ENCODE measurements around the gene NFYC.

The NFYC gene

GRCh38 chr1:40788561-40789341 lies 97.2 kb downstream of the NFYC start:
- DNase-seq (ENCODE audit: low read depth) = no peak
- no peak overlapping the region for H3K4me3 ChIP-seq (ENCODE audit: low read depth, low read length)

- DNase-seq (ENCODE audit: low read depth) = no peak
- no peak overlapping the region for H3K4me3 ChIP-seq (ENCODE audit: low read depth, low read length)
Measured at GRCh38 chr1:40789342-40789598, 97.8 kb downstream of the NFYC start.

GRCh38 chr1:40789661-40790430 lies 98.3 kb downstream of the NFYC start:
- no peak overlapping the region for H3K4me3 ChIP-seq (ENCODE audit: low read depth, low read length)
- no peak for DNase-seq (ENCODE audit: low read depth)

- no peak for DNase-seq (ENCODE audit: low read depth)
- no peak overlapping the region for H3K4me3 ChIP-seq (ENCODE audit: low read depth, low read length)
Measured at GRCh38 chr1:40792036-40792435, 100.5 kb downstream of the NFYC start.

GRCh38 chr1:40793617-40794016 lies 102.1 kb downstream of the NFYC start:
- no peak for DNase-seq (ENCODE audit: low read depth)
- H3K4me3 ChIP-seq (ENCODE audit: low read depth, low read length) = no peak overlapping the region

GRCh38 chr1:40794048-40794447 lies 102.5 kb downstream of the NFYC start:
- H3K4me3 ChIP-seq (ENCODE audit: low read depth, low read length) = no peak overlapping the region
- no peak for DNase-seq (ENCODE audit: low read depth)

GRCh38 chr1:40794974-40795715 lies 103.6 kb downstream of the NFYC start:
- no peak overlapping the region for H3K4me3 ChIP-seq (ENCODE audit: low read depth, low read length)
- DNase-seq (ENCODE audit: low read depth) = no peak

GRCh38 chr1:40795811-40796586 lies 104.5 kb downstream of the NFYC start:
- DNase-seq (ENCODE audit: low read depth) = no peak
- no peak overlapping the region for H3K4me3 ChIP-seq (ENCODE audit: low read depth, low read length)

- H3K4me3 ChIP-seq (ENCODE audit: low read depth, low read length) = no peak overlapping the region
Measured at GRCh38 chr1:40796939-40797667, 105.6 kb downstream of the NFYC start.

GRCh38 chr1:40797668-40798010 lies 106.1 kb downstream of the NFYC start:
- no peak overlapping the region for H3K4me3 ChIP-seq (ENCODE audit: low read depth, low read length)
- no peak for DNase-seq (ENCODE audit: low read depth)

More at GRCh38 chr1:40796939-40797667, 105.6 kb downstream of the NFYC start:
- no peak for DNase-seq (ENCODE audit: low read depth)

- no peak for DNase-seq (ENCODE audit: low read depth)
- no peak overlapping the region for H3K4me3 ChIP-seq (ENCODE audit: low read depth, low read length)
Measured at GRCh38 chr1:40798366-40799281, 107.1 kb downstream of the NFYC start.

GRCh38 chr1:40799351-40799867 lies 107.9 kb downstream of the NFYC start:
- no peak overlapping the region for H3K4me3 ChIP-seq (ENCODE audit: low read depth, low read length)
- DNase-seq (ENCODE audit: low read depth) = no peak

GRCh38 chr1:40801742-40802077 lies 110.2 kb downstream of the NFYC start:
- DNase-seq (ENCODE audit: low read depth) = no peak
- H3K4me3 ChIP-seq (ENCODE audit: low read depth, low read length) = peak overlapping the region; percentile 50

GRCh38 chr1:40802078-40802741 lies 110.7 kb downstream of the NFYC start:
- peak overlapping the region; percentile 50 for H3K4me3 ChIP-seq (ENCODE audit: low read depth, low read length)
- peak; percentile 33 for DNase-seq (ENCODE audit: low read depth)

GRCh38 chr1:40802742-40803113 lies 111.2 kb downstream of the NFYC start:
- peak overlapping the region; percentile 50 for H3K4me3 ChIP-seq (ENCODE audit: low read depth, low read length)
- DNase-seq (ENCODE audit: low read depth) = no peak

- H3K4me3 ChIP-seq (ENCODE audit: low read depth, low read length) = no peak overlapping the region
- DNase-seq (ENCODE audit: low read depth) = no peak
Measured at GRCh38 chr1:40803447-40803846, 111.9 kb downstream of the NFYC start.

GRCh38 chr1:40803902-40804301 lies 112.4 kb downstream of the NFYC start:
- DNase-seq (ENCODE audit: low read depth) = no peak
- no peak overlapping the region for H3K4me3 ChIP-seq (ENCODE audit: low read depth, low read length)

GRCh38 chr1:40806240-40806639 lies 114.7 kb downstream of the NFYC start:
- no peak overlapping the region for H3K4me3 ChIP-seq (ENCODE audit: low read depth, low read length)
- no peak for DNase-seq (ENCODE audit: low read depth)
